ENCODE measurements around the gene SPC24. TPM values are rescaled to one million over a fixed set of nuclear protein-coding genes. Genes with fewer than 3 reads are reported as not detected.

SPC24 gene
- total and polyA plus RNA-seq, 9 of the 15 experiments (the other 6 are each of a cell fraction or from before 2014, with no cell fraction given), result 18.2 to 154 (median 60.9) TPM

GRCh38 chr19:11142528-11143171 is 12.9 kb downstream of the SPC24 start (continued):
- TF ChIP-seq ZNF407 (IDR thresholded peaks at IDR 0.05; ENCODE audit: low read depth) (no peak), FOXK1 (CRISPR knock-in tag; IDR thresholded peaks at IDR 0.05; ENCODE audit: borderline replicate concordance) (no peak), ZNF124 (CRISPR knock-in tag; IDR thresholded peaks at IDR 0.05) (no peak), SETDB1 (IDR thresholded peaks at IDR 0.05; ENCODE audit: low read length) (no peak), ZNF280A (IDR thresholded peaks at IDR 0.05; ENCODE audit: low read depth, partially characterized antibody) (no peak), PRPF4 (IDR thresholded peaks at IDR 0.05; ENCODE audit: insufficient read depth, low read depth, low read length, poor library complexity, severe bottlenecking) (no peak), SP2 (IDR thresholded peaks at IDR 0.05; ENCODE audit: extremely low read depth, low read depth, low read length, poor library complexity, severe bottlenecking) (no peak), FOXP1 (CRISPR knock-in tag; IDR thresholded peaks at IDR 0.05) (no peak), ZMIZ1 (IDR thresholded peaks at IDR 0.05; ENCODE audit: low read depth in 2 of 2, low read length in 2 of 2) (0 out of 4 replicates have a peak, but pooled peaks of 1 of the 2 experiments have one; percentile 10), DPF2 (IDR thresholded peaks at IDR 0.05) (peak; percentile 65), NCOA6 (IDR thresholded peaks at IDR 0.05) (no peak), BCOR (IDR thresholded peaks at IDR 0.05) (peak; percentile 7; the same call in 1 of the 2 replicates), RBM15 (IDR thresholded peaks at IDR 0.05; ENCODE audit: insufficient read depth, low read length) (no peak), ZNF507 (tag; conservative IDR thresholded peaks at IDR 0.05) (no peak), SMAD1 (IDR thresholded peaks at IDR 0.05; ENCODE audit: low read depth, low read length, partially characterized antibody) (no peak)
